Vagina (tissue), 2 donors: Measurements from ENCODE around the gene GPX4. TPM values are rescaled to one million over a fixed set of nuclear protein-coding genes. Genes with fewer than 3 reads are reported as not detected.
"Not testable (repeated sequence)": the region's sequence is repeated elsewhere in the genome, so short reads cannot be mapped to it uniquely, and the experiment has no call there.

ENCODE experiments used
- DNase-seq, 2 donors: peaks; one replicate each; pipeline ENCODE4 v3.0.0-alpha.2; 2017; ENCODE audit errors: extremely low spot score in 2 of 2
- H3K27ac ChIP-seq: fragments of 200-600 bp; sonication (generic); one replicate; pipeline ENCODE4 v1.5.1; 2019
- H3K27me3 ChIP-seq: fragments of 200-600 bp; sonication (generic); one replicate; pipeline ENCODE4 v1.5.1; 2019
- H3K36me3 ChIP-seq, 2 donors: fragments of 200-600 bp; sonication (generic); one replicate each; pipeline ENCODE4 v1.5.1; 2017 to 2019
- H3K4me1 ChIP-seq: fragments of 200-600 bp; sonication (generic); one replicate; pipeline ENCODE4 v1.5.1; 2019
- H3K4me3 ChIP-seq, 2 donors: fragments of 200-600 bp; sonication (generic); 1 replicate in 1 of 2; 2 replicates in 1 of 2; pipeline ENCODE4 v1.5.1; 2016 to 2019
- H3K9me3 ChIP-seq: fragments of 200-600 bp; sonication (generic); one replicate; pipeline ENCODE4 v1.5.1; 2019
- CTCF ChIP-seq, 3 experiments: fragments of 450-650 bp in 2 of 3; fragments of 200-600 bp in 1 of 3; sonication (generic) in 1 of 3; IDR thresholded peaks; one replicate each; pipeline ENCODE4 v1.5.1; 2017 to 2019; ENCODE audit warnings: antibody characterized with exemption in 3 of 3, mild to moderate bottlenecking in 2 of 3, moderate library complexity in 2 of 3
- POLR2A ChIP-seq, 2 donors: fragments of 450-650 bp; IDR thresholded peaks; one replicate each; pipeline ENCODE4 v1.6.1; 2017; ENCODE audit warnings: antibody characterized with exemption in 2 of 2, mild to moderate bottlenecking in 2 of 2, moderate library complexity in 2 of 2
- POLR2AphosphoS5 ChIP-seq, 2 donors: sonication (generic); formaldehyde crosslinking; IDR thresholded peaks; one replicate each; pipeline ENCODE4 v1.9.0; 2017; ENCODE audit warnings: antibody characterized with exemption in 2 of 2, mild to moderate bottlenecking in 2 of 2, low read depth in 1 of 2; ENCODE audit not compliant: insufficient read depth in 1 of 2
- intact Hi-C: fragments of 100-400 bp; cut with DNase I; formaldehyde crosslinking; loops from one replicate; pipeline ENCODE4 v1.15.1; 2023
- total RNA-seq: library from RNA; depleted of rRNA; stranded (reverse); fragments of >200 nt; gene quantifications from one replicate; pipeline ENCODE4 v1.2.3, GENCODE V29; 2016

The GPX4 gene
- total RNA-seq, 1 donor from 2014 or later = 524 TPM

- H3K27me3 ChIP-seq = no peaks in the 10 kb centered on the region
- intact Hi-C loops = loop anchor here (5.0 kb wide), 2 partner anchors 79 to 129 kb away; partner anchors contain the start of gene ATP5F1D
- H3K9me3 ChIP-seq = no peaks in the 10 kb centered on the region
- H3K4me3 ChIP-seq = peak overlapping the region in 1 of 2 donors; percentile 31
- H3K36me3 ChIP-seq = peaks cover 0 to 66% of the 10 kb centered on the region in 2 donors
- H3K27ac ChIP-seq = peak overlapping the region; percentile 84
- no peak for DNase-seq
- peaks cover 24% of the 10 kb centered on the region for H3K4me1 ChIP-seq
- peak; percentile 57 to 79 for TF ChIP-seq POLR2AphosphoS5 (IDR thresholded peaks at IDR 0.05; ENCODE audit: insufficient read depth in 1 of 2, low read depth in 1 of 2)
- peak; percentile 82 to 99 (median 84) for TF ChIP-seq CTCF (IDR thresholded peaks at IDR 0.05)
- TF ChIP-seq POLR2A (IDR thresholded peaks at IDR 0.05) = no peak
These were observed 9.5 kb downstream of the GPX4 start for GRCh38 chr19:1113030-1113985.

- Histone ChIP-seq H3K9me3 (no peaks in the 10 kb centered on the region), H3K27me3 (no peaks in the 10 kb centered on the region), H3K4me3 (no peak overlapping the region), H3K36me3 (peaks cover 0 to 69% of the 10 kb centered on the region in 2 donors), H3K27ac (peak overlapping the region; percentile 84), H3K4me1 (peaks cover 24% of the 10 kb centered on the region)
- TF ChIP-seq POLR2AphosphoS5 (IDR thresholded peaks at IDR 0.05; ENCODE audit: insufficient read depth in 1 of 2, low read depth in 1 of 2) = no peak
- no peak for TF ChIP-seq CTCF (IDR thresholded peaks at IDR 0.05)
- TF ChIP-seq POLR2A (IDR thresholded peaks at IDR 0.05) = no peak
- intact Hi-C loops = loop anchor here (5.0 kb wide), 2 partner anchors 78 to 128 kb away; partner anchors contain the start of gene ATP5F1D
- DNase-seq = no peak
These were observed 10.2 kb downstream of the GPX4 start for GRCh38 chr19:1113986-1114483.

- intact Hi-C loops = loop anchor here (5.0 kb wide), 2 partner anchors 78 to 128 kb away; partner anchors contain the start of gene ATP5F1D
- H3K9me3 ChIP-seq, DNase-seq, H3K4me3 ChIP-seq, H3K27me3 ChIP-seq, H3K27ac ChIP-seq: not testable (repeated sequence)
- H3K4me1 ChIP-seq = peaks cover 24% of the 10 kb centered on the region
- H3K36me3 ChIP-seq = peaks cover 0 to 69% of the 10 kb centered on the region in 2 donors
These were observed 10.9 kb downstream of the GPX4 start for GRCh38 chr19:1114728-1115127.

GRCh38 chr19:1115646-1116420, 12.0 kb downstream of the GPX4 start:
- no peaks in the 10 kb centered on the region for H3K9me3 ChIP-seq
- H3K27me3 ChIP-seq = no peaks in the 10 kb centered on the region
- H3K27ac ChIP-seq = no peak overlapping the region
- peaks cover 24% of the 10 kb centered on the region for H3K4me1 ChIP-seq
- H3K4me3 ChIP-seq = no peak overlapping the region
- TF ChIP-seq CTCF (IDR thresholded peaks at IDR 0.05) (no peak), POLR2A (IDR thresholded peaks at IDR 0.05) (no peak), POLR2AphosphoS5 (IDR thresholded peaks at IDR 0.05; ENCODE audit: insufficient read depth in 1 of 2, low read depth in 1 of 2) (no peak)
- DNase-seq = no peak
- peaks cover 0 to 67% of the 10 kb centered on the region in 2 donors for H3K36me3 ChIP-seq
- intact Hi-C loops = no loop called here
